Ecto neural progenitor cell (in vitro differentiated cells): ENCODE data around the gene ABHD2.

Experiments
- DNase-seq: peaks from one replicate; pipeline ENCODE4 v3.0.0-alpha.2; 2018; ENCODE audit warnings: low spot score

The ABHD2 gene

GRCh38 chr15:89195836-89196235 is 107.6 kb downstream of the ABHD2 start:
- DNase-seq: no peak

- DNase-seq: no peak
Observed at GRCh38 chr15:89196241-89196640, 108.0 kb downstream of the ABHD2 start.

GRCh38 chr15:89196994-89197393 is 108.7 kb downstream of the ABHD2 start:
- DNase-seq: no peak

GRCh38 chr15:89197503-89197971 is 109.3 kb downstream of the ABHD2 start:
- DNase-seq: peak; percentile 83

- DNase-seq: no peak
Observed at GRCh38 chr15:89198196-89198595, 109.9 kb downstream of the ABHD2 start.

GRCh38 chr15:89198934-89199333 is 110.7 kb downstream of the ABHD2 start:
- no peak for DNase-seq

- DNase-seq: no peak
Observed at GRCh38 chr15:89199746-89200145, 111.5 kb downstream of the ABHD2 start.

- DNase-seq: no peak
Observed at GRCh38 chr15:89200182-89200581, 111.9 kb downstream of the ABHD2 start.

- DNase-seq: no peak
Observed at GRCh38 chr15:89201465-89202005, 113.3 kb downstream of the ABHD2 start.

GRCh38 chr15:89203705-89204273 is 115.5 kb downstream of the ABHD2 start:
- DNase-seq: no peak

- no peak for DNase-seq
Observed at GRCh38 chr15:89205991-89206585, 117.8 kb downstream of the ABHD2 start.

GRCh38 chr15:89206908-89207331 is 118.7 kb downstream of the ABHD2 start:
- peak; percentile 92 for DNase-seq

GRCh38 chr15:89208256-89208655 is 120.0 kb downstream of the ABHD2 start:
- DNase-seq: no peak

- no peak for DNase-seq
Observed at GRCh38 chr15:89209057-89209456, 120.8 kb downstream of the ABHD2 start.

- DNase-seq: no peak
Observed at GRCh38 chr15:89211678-89212170, 123.5 kb downstream of the ABHD2 start.

- DNase-seq: no peak
Observed at GRCh38 chr15:89215627-89216026, 127.4 kb downstream of the ABHD2 start.

GRCh38 chr15:89217031-89217430 is 128.8 kb downstream of the ABHD2 start:
- DNase-seq: no peak

- DNase-seq: no peak
Observed at GRCh38 chr15:89217686-89218376, 129.6 kb downstream of the ABHD2 start.

GRCh38 chr15:89218531-89218930 is 130.3 kb downstream of the ABHD2 start:
- no peak for DNase-seq

GRCh38 chr15:89221543-89221942 is 133.3 kb downstream of the ABHD2 start, which contains the start of gene RLBP1:
Gene RLBP1, minus strand, starts transcription at chr15:89221579. Its CDS starts 2,604 bp downstream, at chr15:89218975.
- peak; percentile 66 for DNase-seq

- no peak for DNase-seq
Observed at GRCh38 chr15:89225588-89225987, 137.3 kb downstream of the ABHD2 start.

GRCh38 chr15:89226359-89227221 is 138.3 kb downstream of the ABHD2 start:
- DNase-seq: no peak
